Measurements from ENCODE around the gene PTGS1. TPM values are rescaled to one million over a fixed set of nuclear protein-coding genes. Genes with fewer than 3 reads are reported as not detected.

Gene PTGS1
- total and polyA plus RNA-seq, 9 of the 15 experiments (the other 6 are each of a cell fraction or from before 2014, with no cell fraction given), result 3.4 to 12.9 (median 5.3) TPM

- peak; percentile 45 for TF ChIP-seq TAL1 (IDR thresholded peaks at IDR 0.05)
- no peak for TF ChIP-seq ZNF197 (CRISPR knock-in tag; IDR thresholded peaks at IDR 0.05; ENCODE audit: low read depth)
- no peak for TF ChIP-seq MTF1 (CRISPR knock-in tag; IDR thresholded peaks at IDR 0.05; ENCODE audit: borderline replicate concordance)
- no peak for TF ChIP-seq KAT2B (IDR thresholded peaks at IDR 0.05; ENCODE audit: low read depth, low read length)
- no peak for TF ChIP-seq RBFOX2 (IDR thresholded peaks at IDR 0.05; ENCODE audit: low read depth, low read length)
- no peak for TF ChIP-seq MCM7 (IDR thresholded peaks at IDR 0.05)
- no peak for TF ChIP-seq CUX1 (CRISPR knock-in tag; IDR thresholded peaks at IDR 0.05)
- TF ChIP-seq ASH1L (IDR thresholded peaks at IDR 0.05; ENCODE audit: borderline replicate concordance, low read depth, partially characterized antibody), result no peak
- TF ChIP-seq ZBTB12 (CRISPR knock-in tag; IDR thresholded peaks at IDR 0.05), result peak; percentile 75
- no peak for TF ChIP-seq SMARCB1 (IDR thresholded peaks at IDR 0.05; ENCODE audit: insufficient read length, low read depth)
- peak; percentile 54; the same call in 1 of the 2 replicates for TF ChIP-seq ZBTB2 (IDR thresholded peaks at IDR 0.05)
- TF ChIP-seq ETS1 (conservative IDR thresholded peaks at IDR 0.05; ENCODE audit: control insufficient read depth, low read depth, low read length), result no peak
- no peak for TF ChIP-seq ELK1 (CRISPR knock-in tag; IDR thresholded peaks at IDR 0.05)
- no peak for TF ChIP-seq ZNF316 (IDR thresholded peaks at IDR 0.05)
- no peak for TF ChIP-seq USF2 (CRISPR knock-in tag; IDR thresholded peaks at IDR 0.05)
- no peak for TF ChIP-seq HNRNPLL (IDR thresholded peaks at IDR 0.05; ENCODE audit: low read depth, low read length, poor library complexity, severe bottlenecking)
- peak in 1 of 2 experiments; percentile 83; a peak in 2 of 4 replicates for TF ChIP-seq HDAC1 (IDR thresholded peaks at IDR 0.05)
Observed at GRCh38 chr9:122402403-122402871, 31.6 kb downstream of the PTGS1 start (continued).
